CD4-positive, CD25-positive, alpha-beta regulatory T cell (primary cell): Measurements from ENCODE around the gene PEAR1. TPM values are rescaled to one million over a fixed set of nuclear protein-coding genes. Genes with fewer than 3 reads are reported as not detected.

Source experiments
- ATAC-seq, 2 donors: fragments of 150-1000 bp; cut with Tn5 transposase; one replicate each; pipeline ENCODE4 v1.10.0; 2021; ENCODE audit warnings: low read depth in 2 of 2, moderate number of reproducible peaks in 2 of 2, moderate library complexity in 1 of 2
- DNase-seq, 3 donors: peaks; one replicate each; pipeline versions ENCODE4 v3.0.0 to v3.0.0-alpha.2; 2012 to 2022; ENCODE audit warnings: mixed read lengths in 1 of 3
- H3K27ac ChIP-seq: one replicate; pipeline ENCODE4 v1.7.0; 2013; ENCODE audit warnings: mild to moderate bottlenecking, low read length; ENCODE audit not compliant: insufficient read depth, poor library complexity, severe bottlenecking
- H3K27me3 ChIP-seq: one replicate; pipeline ENCODE4 v1.7.0; 2013; ENCODE audit warnings: low read length; ENCODE audit not compliant: control insufficient read depth, insufficient read depth
- H3K36me3 ChIP-seq: one replicate; pipeline ENCODE4 v1.7.0; 2013; ENCODE audit warnings: mild to moderate bottlenecking, low read length, moderate library complexity; ENCODE audit not compliant: control insufficient read depth, insufficient read depth
- H3K4me1 ChIP-seq: 2 replicates; pipeline ENCODE4 v1.7.0; 2013; ENCODE audit warnings: mild to moderate bottlenecking, low read length; ENCODE audit not compliant: insufficient read depth, control insufficient read depth, poor library complexity, severe bottlenecking
- H3K4me3 ChIP-seq: one replicate; pipeline ENCODE4 v1.7.0; 2013; ENCODE audit warnings: low read depth, mild to moderate bottlenecking, low read length, moderate library complexity
- H3K9me3 ChIP-seq, 2 experiments: 1 replicate in 1 of 2; 2 replicates in 1 of 2; pipeline ENCODE4 v1.7.0; 2013; ENCODE audit warnings: low read length in 2 of 2, mild to moderate bottlenecking in 1 of 2, moderate library complexity in 1 of 2; ENCODE audit not compliant: control insufficient read depth in 2 of 2
- H3K27ac Mint-ChIP-seq, 3 donors: one replicate each; pipeline ENCODE4 v1.8.0; 2020 to 2022; ENCODE audit warnings: mild to moderate bottlenecking in 3 of 3, mixed read lengths in 3 of 3, moderate library complexity in 2 of 3
- H3K27me3 Mint-ChIP-seq: one replicate; pipeline ENCODE4 v1.8.0; 2022; ENCODE audit warnings: mild to moderate bottlenecking, mixed read lengths
- H3K36me3 Mint-ChIP-seq: one replicate; pipeline ENCODE4 v1.8.0; 2020; ENCODE audit warnings: mixed read lengths
- H3K4me1 Mint-ChIP-seq, 4 donors: one replicate each; pipeline ENCODE4 v1.8.0; 2020 to 2022; ENCODE audit warnings: mixed read lengths in 4 of 4, mild to moderate bottlenecking in 1 of 4
- H3K4me3 Mint-ChIP-seq, 4 donors: one replicate each; pipeline ENCODE4 v1.8.0; 2020 to 2022; ENCODE audit warnings: mild to moderate bottlenecking in 4 of 4, mixed read lengths in 4 of 4, moderate library complexity in 3 of 4
- H3K9me3 Mint-ChIP-seq, 7 donors: one replicate each; pipeline ENCODE4 v1.8.0; 2020 to 2022; ENCODE audit warnings: mixed read lengths in 7 of 7, mild to moderate bottlenecking in 3 of 7, moderate library complexity in 2 of 7
- polyA plus RNA-seq, 4 donors: library from polyadenylated mRNA; unstranded; fragments of 300-500 nt; fragmentation: Illumina TruSeq; gene quantifications; one replicate each; pipeline ENCODE4 v1.2.3, GENCODE V29; 2021
- total RNA-seq: library from RNA; stranded (reverse); gene quantifications from one replicate; pipeline ENCODE4 v1.2.3, GENCODE V29; 2022

The PEAR1 gene
- total and polyA plus RNA-seq, 5 donors from 2014 or later, result 1.3 TPM; not detected in 4

DNA sequence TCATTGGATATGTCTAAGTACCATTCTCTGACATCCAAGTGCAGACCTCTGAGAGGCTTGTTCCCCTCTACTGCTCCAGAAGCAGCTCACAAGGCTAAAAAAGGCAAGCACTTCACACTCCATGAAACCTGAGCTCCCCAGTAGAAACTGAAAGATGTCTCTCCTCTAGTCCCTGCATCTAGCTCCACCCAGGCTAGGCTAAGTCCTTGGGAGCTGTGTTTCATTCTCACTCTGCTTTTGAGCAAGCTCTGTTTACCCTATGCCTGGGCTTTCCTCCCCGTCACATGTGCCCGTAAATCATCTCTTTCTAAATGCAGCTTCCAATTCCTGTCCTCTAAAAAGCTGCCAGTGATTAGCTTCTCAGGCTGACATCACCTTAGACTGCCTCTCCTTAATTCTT is 65.9 kb downstream of the PEAR1 start:
- peaks cover 0 to 3% (median 0%) of the 10 kb centered on the region in 7 donors for H3K9me3 Mint-ChIP-seq
- Histone ChIP-seq H3K27me3 (no peaks in the 10 kb centered on the region), H3K27ac (no peak overlapping the region), H3K4me3 (no peak overlapping the region), H3K36me3 (peaks cover 52% of the 10 kb centered on the region), H3K9me3 (peaks cover 0 to 4% of the 10 kb centered on the region in 2 experiments), H3K4me1 (peaks cover 30% of the 10 kb centered on the region)
- H3K27ac Mint-ChIP-seq, result peak overlapping the region in 2 of 3 donors; percentile 16 to 45
- H3K36me3 Mint-ChIP-seq, result peaks cover 65% of the 10 kb centered on the region
- DNase-seq (no peak), ATAC-seq (no peak)
- no peaks in the 10 kb centered on the region for H3K27me3 Mint-ChIP-seq
- H3K4me1 Mint-ChIP-seq, result peaks cover 13 to 62% (median 39%) of the 10 kb centered on the region in 4 donors
- H3K4me3 Mint-ChIP-seq, result no peak overlapping the region

DNA sequence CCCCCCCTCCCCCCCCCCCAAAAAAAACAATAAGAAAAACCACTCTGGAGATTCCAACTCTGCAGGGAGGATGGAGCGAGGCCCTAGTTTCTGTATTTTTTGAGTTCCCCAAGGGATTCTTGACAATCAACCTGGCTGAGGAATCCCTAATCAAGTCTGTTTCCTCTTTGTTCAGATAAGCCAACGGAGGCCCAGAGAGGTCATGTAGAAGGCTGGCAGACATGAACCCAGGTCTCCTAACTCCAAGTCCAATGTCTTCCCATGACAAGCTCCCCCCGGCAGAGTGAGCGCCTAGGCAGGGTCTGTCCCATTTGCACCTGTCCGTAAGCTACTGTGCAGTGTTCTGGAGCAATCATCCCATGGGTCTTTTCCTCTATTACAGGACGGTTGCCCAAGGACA is 66.4 kb downstream of the PEAR1 start:
- Mint-ChIP-seq H3K9me3 (peaks cover 0 to 3% (median 0%) of the 10 kb centered on the region in 7 donors), H3K4me3 (peak overlapping the region in 2 of 4 donors; percentile 54 to 87), H3K27ac (peak overlapping the region in 1 of 3 donors; percentile 75), H3K27me3 (no peaks in the 10 kb centered on the region), H3K36me3 (peaks cover 60% of the 10 kb centered on the region), H3K4me1 (peaks cover 13 to 62% (median 38%) of the 10 kb centered on the region in 4 donors)
- H3K27me3 ChIP-seq, result no peaks in the 10 kb centered on the region
- DNase-seq (no peak), ATAC-seq (no peak)
- no peak overlapping the region for H3K4me3 ChIP-seq
- peaks cover 47% of the 10 kb centered on the region for H3K36me3 ChIP-seq
- H3K4me1 ChIP-seq, result peaks cover 32% of the 10 kb centered on the region
- peaks cover 0 to 4% of the 10 kb centered on the region in 2 experiments for H3K9me3 ChIP-seq
- no peak overlapping the region for H3K27ac ChIP-seq

DNA sequence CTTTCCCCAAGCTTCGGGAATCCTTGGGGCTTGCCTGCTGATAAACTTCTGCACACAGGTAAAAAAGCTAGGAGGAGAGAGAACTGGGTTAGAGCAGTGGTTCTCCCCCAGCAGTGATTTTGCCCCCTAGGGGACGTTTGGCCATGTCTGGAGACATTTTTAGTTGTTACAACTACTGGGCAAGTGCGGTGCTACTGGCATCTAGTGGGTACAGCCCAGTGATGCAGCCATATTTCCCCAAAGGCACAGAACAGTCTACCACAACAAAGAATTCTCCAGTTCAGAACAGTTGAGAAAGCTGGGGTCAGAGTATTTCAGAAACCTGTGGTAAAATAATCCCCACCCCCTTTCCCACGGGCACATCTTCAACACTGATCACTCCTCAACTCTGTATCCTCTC is 68.2 kb downstream of the PEAR1 start:
- Histone ChIP-seq H3K9me3 (peaks cover 0 to 4% of the 10 kb centered on the region in 2 experiments), H3K4me3 (peak overlapping the region; percentile 39), H3K4me1 (peaks cover 32% of the 10 kb centered on the region), H3K27ac (no peak overlapping the region), H3K27me3 (peaks cover 3% of the 10 kb centered on the region), H3K36me3 (peaks cover 29% of the 10 kb centered on the region)
- H3K4me3 Mint-ChIP-seq, result peak overlapping the region; percentile 76 to 87 (median 80)
- H3K27ac Mint-ChIP-seq, result peak overlapping the region; percentile 22 to 80 (median 75)
- peaks cover 47% of the 10 kb centered on the region for H3K36me3 Mint-ChIP-seq
- DNase-seq (peak in 2 of 3 donors; percentile 53 to 81), ATAC-seq (peak; percentile 39 to 41)
- H3K4me1 Mint-ChIP-seq, result peaks cover 13 to 70% (median 41%) of the 10 kb centered on the region in 4 donors
- peaks cover 0 to 3% (median 0%) of the 10 kb centered on the region in 7 donors for H3K9me3 Mint-ChIP-seq
- H3K27me3 Mint-ChIP-seq, result peaks cover 13% of the 10 kb centered on the region

GRCh38 chr1:156963621-156964020 is 70.1 kb downstream of the PEAR1 start:
- peak in 2 of 3 donors; percentile 53 to 91 for DNase-seq
- peak; percentile 79 to 86 for ATAC-seq
- Mint-ChIP-seq H3K4me3 (peak overlapping the region; percentile 85 to 99 (median 92)), H3K27me3 (peaks cover 29% of the 10 kb centered on the region), H3K9me3 (peaks cover 0 to 3% (median 0%) of the 10 kb centered on the region in 7 donors), H3K27ac (peak overlapping the region; percentile 91 to 97 (median 95)), H3K36me3 (peaks cover 29% of the 10 kb centered on the region), H3K4me1 (peaks cover 13 to 63% (median 36%) of the 10 kb centered on the region in 4 donors)
- Histone ChIP-seq H3K27ac (peak overlapping the region; percentile 52), H3K27me3 (peaks cover 7% of the 10 kb centered on the region), H3K36me3 (peaks cover 14% of the 10 kb centered on the region), H3K4me1 (peaks cover 32% of the 10 kb centered on the region), H3K4me3 (peak overlapping the region; percentile 88), H3K9me3 (peaks cover 0 to 4% of the 10 kb centered on the region in 2 experiments)

- H3K27me3 Mint-ChIP-seq, result peaks cover 34% of the 10 kb centered on the region
- H3K4me1 Mint-ChIP-seq, result peaks cover 13 to 57% (median 34%) of the 10 kb centered on the region in 4 donors
- Histone ChIP-seq H3K27me3 (peaks cover 7% of the 10 kb centered on the region), H3K4me3 (peak overlapping the region; percentile 88), H3K27ac (no peak overlapping the region), H3K36me3 (peaks cover 8% of the 10 kb centered on the region), H3K9me3 (peaks cover 0 to 4% of the 10 kb centered on the region in 2 experiments), H3K4me1 (peaks cover 32% of the 10 kb centered on the region)
- DNase-seq (no peak), ATAC-seq (no peak)
- H3K36me3 Mint-ChIP-seq, result peaks cover 25% of the 10 kb centered on the region
- peaks cover 0 to 3% (median 0%) of the 10 kb centered on the region in 7 donors for H3K9me3 Mint-ChIP-seq
- peak overlapping the region; percentile 63 to 99 (median 88) for H3K4me3 Mint-ChIP-seq
- peak overlapping the region; percentile 12 to 95 (median 91) for H3K27ac Mint-ChIP-seq
These were observed 70.9 kb downstream of the PEAR1 start for GRCh38 chr1:156964441-156964840.

Other genes with a start within 250 kb of the PEAR1 start
- 0.10 TPM for gene NES, start 216.3 kb upstream of the PEAR1 start, total RNA-seq
- not detected for gene NES, start 216.3 kb upstream of the PEAR1 start, polyA plus RNA-seq
- 5.1 TPM for gene CRABP2, start 188.1 kb upstream of the PEAR1 start, total RNA-seq
- not detected for gene CRABP2, start 188.1 kb upstream of the PEAR1 start, polyA plus RNA-seq
- 19.0 TPM for gene METTL25B, start 165.2 kb upstream of the PEAR1 start, total RNA-seq
- 1 to 10 TPM; 4.3 to 8.7 (median 7.2) TPM for gene METTL25B, start 165.2 kb upstream of the PEAR1 start, polyA plus RNA-seq
- 76.7 TPM for gene ISG20L2, start 165.0 kb upstream of the PEAR1 start, total RNA-seq
- gene ISG20L2, start 165.0 kb upstream of the PEAR1 start, polyA plus RNA-seq, result 10 to 100 TPM; 15.8 to 17.8 (median 17.0) TPM
- 18.2 TPM for gene MRPL24, start 152.6 kb upstream of the PEAR1 start, total RNA-seq
- 10 to 100 TPM; 72.5 to 86.4 (median 79.3) TPM for gene MRPL24, start 152.6 kb upstream of the PEAR1 start, polyA plus RNA-seq
- 87.6 TPM for gene HDGF, start 142.0 kb upstream of the PEAR1 start, total RNA-seq
- 10 to 100 TPM; 26.9 to 50.2 (median 36.7) TPM for gene HDGF, start 142.0 kb upstream of the PEAR1 start, polyA plus RNA-seq
- 67.8 TPM for gene PRCC, start 126.2 kb upstream of the PEAR1 start, total RNA-seq
- gene PRCC, start 126.2 kb upstream of the PEAR1 start, polyA plus RNA-seq, result 10 to 100 TPM; 35.5 to 43.3 (median 36.4) TPM
- 158 TPM for gene SH2D2A, start 76.9 kb upstream of the PEAR1 start, total RNA-seq
- gene SH2D2A, start 76.9 kb upstream of the PEAR1 start, polyA plus RNA-seq, result 10 to 100 TPM; 27.3 to 36.4 (median 31.2) TPM
- 0.07 TPM for gene INSRR, start 34.6 kb upstream of the PEAR1 start, total RNA-seq
- not detected for gene INSRR, start 34.6 kb upstream of the PEAR1 start, polyA plus RNA-seq
- gene NTRK1, start 32.9 kb upstream of the PEAR1 start, total RNA-seq, result 0.91 TPM
- under 1 TPM in 3 of 4 donors, not detected in 1; 0.06 to 0.44 (median 0.10) TPM for gene NTRK1, start 32.9 kb upstream of the PEAR1 start, polyA plus RNA-seq
- not detected for gene LRRC71, start 26.9 kb downstream of the PEAR1 start, total RNA-seq
- not detected for gene LRRC71, start 26.9 kb downstream of the PEAR1 start, polyA plus RNA-seq
- 39.4 TPM for gene ARHGEF11, start 152.0 kb downstream of the PEAR1 start, total RNA-seq
- gene ARHGEF11, start 152.0 kb downstream of the PEAR1 start, polyA plus RNA-seq, result 10 to 100 TPM; 18.2 to 26.9 (median 19.8) TPM
- not detected for gene ETV3L, start 206.1 kb downstream of the PEAR1 start, total RNA-seq
- gene ETV3L, start 206.1 kb downstream of the PEAR1 start, polyA plus RNA-seq, result not detected
- 89.5 TPM for gene ETV3, start 244.7 kb downstream of the PEAR1 start, total RNA-seq
- 1 to 10 TPM; 6.2 to 9.0 (median 8.8) TPM for gene ETV3, start 244.7 kb downstream of the PEAR1 start, polyA plus RNA-seq